Progenitor cell of endocrine pancreas (in vitro differentiated cells): ENCODE data around the gene IL23R. TPM values are rescaled to one million over a fixed set of nuclear protein-coding genes. Genes with fewer than 3 reads are reported as not detected.
"Not testable (repeated sequence)": the region's sequence is repeated elsewhere in the genome, so short reads cannot be mapped to it uniquely, and the experiment has no call there.

ENCODE experiments used
- DNase-seq: peaks from one replicate; pipeline ENCODE4 v3.0.0; 2021; ENCODE audit warnings: low spot score; ENCODE audit not compliant: unreplicated experiment
- H3K27ac Mint-ChIP-seq: 2 replicates; pipeline ENCODE4 v1.8.0; 2021; ENCODE audit warnings: mild to moderate bottlenecking, moderate library complexity, mixed read lengths
- H3K27me3 Mint-ChIP-seq: 2 replicates; pipeline ENCODE4 v1.8.0; 2021; ENCODE audit warnings: mixed read lengths
- H3K36me3 Mint-ChIP-seq: 2 replicates; pipeline ENCODE4 v1.8.0; 2022; ENCODE audit warnings: mixed read lengths; ENCODE audit not compliant: insufficient read depth
- H3K4me1 Mint-ChIP-seq: 2 replicates; pipeline ENCODE4 v1.8.0; 2021; ENCODE audit warnings: low read depth, mixed read lengths
- H3K4me3 Mint-ChIP-seq: 2 replicates; pipeline ENCODE4 v1.8.0; 2021; ENCODE audit warnings: low read depth, mild to moderate bottlenecking, moderate library complexity, mixed read lengths
- H3K9me3 Mint-ChIP-seq: 2 replicates; pipeline ENCODE4 v1.8.0; 2021; ENCODE audit warnings: low read depth, mixed read lengths
- total RNA-seq: library from RNA; stranded (reverse); gene quantifications from 2 replicates; pipeline ENCODE4 v1.2.1, GENCODE V29; 2021
- TF ChIP-seq, protein P1 (sequence below): fragments of 200-600 bp; sonication (generic); IDR thresholded peaks from one replicate; pipeline ENCODE4 v1.5.0; 2021; ENCODE audit warnings: antibody characterized with exemption, mild to moderate bottlenecking; ENCODE audit not compliant: unreplicated experiment

The IL23R gene
- total RNA-seq, 1 donor from 2014 or later = not detected

GRCh38 chr1:67143966-67144365 lies 22.3 kb upstream of the IL23R start:
- H3K4me3 Mint-ChIP-seq = no peak overlapping the region
- no peaks in the 10 kb centered on the region for H3K36me3 Mint-ChIP-seq
- no peak for DNase-seq
- H3K27ac Mint-ChIP-seq = no peak overlapping the region
- no peaks in the 10 kb centered on the region for H3K27me3 Mint-ChIP-seq
- TF ChIP-seq, protein P1, sequence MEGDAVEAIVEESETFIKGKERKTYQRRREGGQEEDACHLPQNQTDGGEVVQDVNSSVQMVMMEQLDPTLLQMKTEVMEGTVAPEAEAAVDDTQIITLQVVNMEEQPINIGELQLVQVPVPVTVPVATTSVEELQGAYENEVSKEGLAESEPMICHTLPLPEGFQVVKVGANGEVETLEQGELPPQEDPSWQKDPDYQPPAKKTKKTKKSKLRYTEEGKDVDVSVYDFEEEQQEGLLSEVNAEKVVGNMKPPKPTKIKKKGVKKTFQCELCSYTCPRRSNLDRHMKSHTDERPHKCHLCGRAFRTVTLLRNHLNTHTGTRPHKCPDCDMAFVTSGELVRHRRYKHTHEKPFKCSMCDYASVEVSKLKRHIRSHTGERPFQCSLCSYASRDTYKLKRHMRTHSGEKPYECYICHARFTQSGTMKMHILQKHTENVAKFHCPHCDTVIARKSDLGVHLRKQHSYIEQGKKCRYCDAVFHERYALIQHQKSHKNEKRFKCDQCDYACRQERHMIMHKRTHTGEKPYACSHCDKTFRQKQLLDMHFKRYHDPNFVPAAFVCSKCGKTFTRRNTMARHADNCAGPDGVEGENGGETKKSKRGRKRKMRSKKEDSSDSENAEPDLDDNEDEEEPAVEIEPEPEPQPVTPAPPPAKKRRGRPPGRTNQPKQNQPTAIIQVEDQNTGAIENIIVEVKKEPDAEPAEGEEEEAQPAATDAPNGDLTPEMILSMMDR = no peak
- H3K9me3 Mint-ChIP-seq = no peaks in the 10 kb centered on the region
- H3K4me1 Mint-ChIP-seq = peaks cover 18% of the 10 kb centered on the region

GRCh38 chr1:67144696-67145095 lies 21.6 kb upstream of the IL23R start:
- TF ChIP-seq, protein P1 = peak; percentile 37
- H3K36me3 Mint-ChIP-seq = no peaks in the 10 kb centered on the region

DNA sequence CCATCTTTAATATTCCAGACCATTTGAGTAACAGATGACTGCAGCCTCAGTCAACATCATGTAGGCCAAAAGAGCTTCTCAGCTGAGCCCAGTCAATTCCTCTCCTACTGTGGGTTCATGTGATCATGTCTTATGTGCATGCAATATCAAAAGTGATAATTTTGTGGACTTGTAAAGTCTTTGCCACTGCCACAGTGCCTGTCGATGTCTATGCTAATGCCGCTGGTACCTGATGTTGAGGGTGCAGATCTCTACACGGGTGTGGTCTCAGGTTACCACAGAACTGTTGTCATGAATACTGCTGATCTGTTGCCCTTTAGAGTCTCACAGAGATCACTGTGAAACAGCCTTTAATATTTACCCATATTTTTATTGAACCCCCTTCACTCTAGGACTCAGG lies 20.2 kb upstream of the IL23R start:
- DNase-seq = no peak
- Mint-ChIP-seq H3K36me3 (no peaks in the 10 kb centered on the region), H3K27ac (no peak overlapping the region), H3K4me1 (peaks cover 12% of the 10 kb centered on the region), H3K4me3 (no peak overlapping the region), H3K9me3 (no peaks in the 10 kb centered on the region), H3K27me3 (peaks cover 10% of the 10 kb centered on the region)
- TF ChIP-seq, protein P1 = no peak

More at GRCh38 chr1:67144696-67145095, 21.6 kb upstream of the IL23R start:
- no peak overlapping the region for H3K27ac Mint-ChIP-seq
- DNase-seq = no peak
- peaks cover 15% of the 10 kb centered on the region for H3K4me1 Mint-ChIP-seq
- H3K4me3 Mint-ChIP-seq = no peak overlapping the region
- H3K27me3 Mint-ChIP-seq = no peaks in the 10 kb centered on the region
- no peaks in the 10 kb centered on the region for H3K9me3 Mint-ChIP-seq

- Mint-ChIP-seq H3K9me3 (no peaks in the 10 kb centered on the region), H3K27ac (no peak overlapping the region), H3K4me1 (peaks cover 12% of the 10 kb centered on the region), H3K36me3 (no peaks in the 10 kb centered on the region), H3K4me3 (no peak overlapping the region), H3K27me3 (peaks cover 14% of the 10 kb centered on the region)
- TF ChIP-seq, protein P1 = no peak
- DNase-seq = no peak
These were observed 19.7 kb upstream of the IL23R start for GRCh38 chr1:67146539-67146938.

DNA sequence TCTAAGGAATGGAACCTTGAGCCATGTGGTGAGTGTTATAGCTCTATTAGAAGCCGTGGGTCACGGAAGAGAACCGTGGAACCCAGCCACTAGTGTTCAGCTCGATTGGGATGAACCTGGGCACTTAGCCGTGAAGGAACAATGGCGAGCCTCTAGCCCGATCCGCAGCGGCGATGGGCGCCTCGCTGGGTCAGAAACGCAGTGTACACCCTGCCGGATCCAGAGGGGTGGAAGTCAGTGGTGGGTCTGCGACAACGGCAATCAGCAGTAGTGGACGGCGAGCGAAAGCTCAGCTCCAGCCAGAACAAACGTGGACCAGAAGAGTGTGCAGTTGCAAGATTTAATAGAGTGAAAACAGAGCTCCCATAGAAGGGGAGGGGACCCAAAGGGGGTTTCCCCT lies 18.3 kb upstream of the IL23R start:
- peaks cover 28% of the 10 kb centered on the region for H3K27me3 Mint-ChIP-seq
- H3K36me3 Mint-ChIP-seq, H3K4me1 Mint-ChIP-seq, H3K27ac Mint-ChIP-seq, H3K9me3 Mint-ChIP-seq, DNase-seq, H3K4me3 Mint-ChIP-seq: not testable (repeated sequence)

DNA sequence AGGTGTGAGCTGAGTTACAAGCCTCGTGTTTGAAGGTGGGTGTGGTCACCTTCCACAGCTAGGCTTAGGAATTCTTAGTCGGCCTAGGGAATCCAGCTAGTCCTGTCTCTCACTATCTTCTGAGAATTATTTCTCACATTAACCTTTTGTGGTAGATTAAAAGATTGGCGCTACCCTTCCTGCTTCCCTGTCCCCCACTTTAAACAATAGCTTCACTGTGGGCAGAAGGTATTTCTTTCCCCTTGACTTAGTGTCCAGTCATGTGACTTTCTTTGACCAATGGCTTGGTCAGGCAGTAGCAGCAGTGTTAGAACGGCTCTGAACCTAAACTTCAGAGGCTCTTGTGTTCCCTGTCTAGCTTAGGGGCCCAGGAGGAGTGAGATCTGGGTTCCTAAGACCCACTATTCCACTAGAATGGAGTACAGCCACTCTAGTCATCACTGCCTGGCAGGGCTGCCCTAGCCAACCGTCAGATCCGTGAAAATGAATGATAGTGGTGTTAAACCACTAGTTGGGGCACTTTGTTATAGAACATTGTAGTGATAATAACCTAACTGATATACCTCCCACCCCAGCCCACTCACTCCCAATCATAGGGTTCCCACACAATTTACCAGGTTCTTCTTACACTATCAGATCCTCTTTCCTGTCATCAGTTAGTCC lies 17.6 kb upstream of the IL23R start:
- H3K27ac Mint-ChIP-seq = no peak overlapping the region
- no peak overlapping the region for H3K4me3 Mint-ChIP-seq
- no peaks in the 10 kb centered on the region for H3K9me3 Mint-ChIP-seq
- TF ChIP-seq, protein P1 = no peak
- peaks cover 34% of the 10 kb centered on the region for H3K27me3 Mint-ChIP-seq
- no peaks in the 10 kb centered on the region for H3K36me3 Mint-ChIP-seq
- no peak for DNase-seq
- peaks cover 2% of the 10 kb centered on the region for H3K4me1 Mint-ChIP-seq
